OCI-LY7 (cell line): ENCODE data around the gene TNNI3K.

Experiments used
- EZH2phosphoT487 ChIP-seq: fragments of 200-600 bp; sonication (generic); IDR thresholded peaks from 2 replicates; pipeline ENCODE4 v1.6.1; 2018; ENCODE audit warnings: low read depth, borderline replicate concordance, mild to moderate bottlenecking, mixed run types, antibody characterized with exemption, low read length, moderate library complexity, mixed read lengths
- TF ChIP-seq, protein P1 (sequence below): fragments of 200-600 bp; sonication (generic); conservative IDR thresholded peaks from 2 replicates; pipeline ENCODE4 v1.5.1; 2014; ENCODE audit warnings: mild to moderate bottlenecking, antibody characterized with exemption, low read length, moderate library complexity, mixed read lengths

DNA sequence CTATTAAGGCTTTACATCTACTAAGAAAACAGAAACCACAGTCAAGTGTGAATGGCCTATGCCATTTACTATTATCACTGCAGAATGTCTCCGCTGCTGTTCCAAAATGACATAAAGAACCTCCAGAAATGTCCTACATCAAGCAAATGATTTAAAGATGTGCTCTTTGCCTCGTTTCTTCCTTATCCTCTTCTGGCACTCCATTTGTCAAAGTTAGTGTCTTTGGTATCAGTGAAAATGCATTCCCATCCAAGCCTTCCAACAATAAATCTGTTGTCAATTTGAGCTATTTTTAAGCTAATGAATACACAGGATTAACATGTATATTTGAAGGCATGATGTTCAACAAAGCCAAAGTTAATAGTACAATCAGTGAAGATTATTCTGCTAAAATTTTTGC lies 171.6 kb downstream of the TNNI3K start:
- TF ChIP-seq EZH2phosphoT487, result no peak
- TF ChIP-seq, protein P1, sequence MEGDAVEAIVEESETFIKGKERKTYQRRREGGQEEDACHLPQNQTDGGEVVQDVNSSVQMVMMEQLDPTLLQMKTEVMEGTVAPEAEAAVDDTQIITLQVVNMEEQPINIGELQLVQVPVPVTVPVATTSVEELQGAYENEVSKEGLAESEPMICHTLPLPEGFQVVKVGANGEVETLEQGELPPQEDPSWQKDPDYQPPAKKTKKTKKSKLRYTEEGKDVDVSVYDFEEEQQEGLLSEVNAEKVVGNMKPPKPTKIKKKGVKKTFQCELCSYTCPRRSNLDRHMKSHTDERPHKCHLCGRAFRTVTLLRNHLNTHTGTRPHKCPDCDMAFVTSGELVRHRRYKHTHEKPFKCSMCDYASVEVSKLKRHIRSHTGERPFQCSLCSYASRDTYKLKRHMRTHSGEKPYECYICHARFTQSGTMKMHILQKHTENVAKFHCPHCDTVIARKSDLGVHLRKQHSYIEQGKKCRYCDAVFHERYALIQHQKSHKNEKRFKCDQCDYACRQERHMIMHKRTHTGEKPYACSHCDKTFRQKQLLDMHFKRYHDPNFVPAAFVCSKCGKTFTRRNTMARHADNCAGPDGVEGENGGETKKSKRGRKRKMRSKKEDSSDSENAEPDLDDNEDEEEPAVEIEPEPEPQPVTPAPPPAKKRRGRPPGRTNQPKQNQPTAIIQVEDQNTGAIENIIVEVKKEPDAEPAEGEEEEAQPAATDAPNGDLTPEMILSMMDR, result no peak
